Erythroblast (primary cell): ENCODE results near the gene EDEM2.

ENCODE experiments used
- GATA1 ChIP-seq: IDR thresholded peaks from 2 replicates; pipeline ENCODE4 v1.6.1; 2011; ENCODE audit warnings: low read depth, mild to moderate bottlenecking, control low read depth, low read length, moderate library complexity
- POLR2A ChIP-seq: IDR thresholded peaks from 2 replicates; pipeline ENCODE4 v1.6.1; 2011; ENCODE audit warnings: mild to moderate bottlenecking, low read length

GRCh38 chr20:35084998-35085397, 62.1 kb downstream of the EDEM2 start:
- TF ChIP-seq POLR2A, result no peak
- TF ChIP-seq GATA1, result no peak
